ENCODE results near the gene VAMP5. TPM values are rescaled to one million over a fixed set of nuclear protein-coding genes. Genes with fewer than 3 reads are reported as not detected.

The VAMP5 gene
- total and polyA plus RNA-seq, 9 of the 15 experiments (the other 6 are each of a cell fraction or from before 2014, with no cell fraction given) = 0.54 to 1.9 (median 1.5) TPM; not detected in 2

GRCh38 chr2:85584857-85585780 lies 888 bp downstream of the VAMP5 start (continued):
- 0 out of 2 replicates have a peak, but pooled peaks have one; percentile 30 for TF ChIP-seq HINFP (tag; conservative IDR thresholded peaks at IDR 0.05; ENCODE audit: low read depth)
- TF ChIP-seq HEY1 (CRISPR knock-in tag; IDR thresholded peaks at IDR 0.05; ENCODE audit: borderline replicate concordance) = no peak
- TF ChIP-seq TRIM24 (IDR thresholded peaks at IDR 0.05) = peak; percentile 22 to 45; a peak in 2 of 4 replicates
- peak; percentile 97 for TF ChIP-seq FOSL1 (tag; conservative IDR thresholded peaks at IDR 0.05)
- peak; percentile 39 for TF ChIP-seq FOS (IDR thresholded peaks at IDR 0.05; ENCODE audit: extremely low read depth, insufficient read length)
- TF ChIP-seq FOXA3 (CRISPR knock-in tag; conservative IDR thresholded peaks at IDR 0.05 in 1 of 2, IDR thresholded peaks at IDR 0.05 in 1 of 2) = peak; percentile 63 to 68; a peak in 3 of 4 replicates
- TF ChIP-seq ZNF592 (IDR thresholded peaks at IDR 0.05) = peak; percentile 90
- TF ChIP-seq GATA2 (CRISPR knock-in tag; IDR thresholded peaks at IDR 0.05) = peak; percentile 82
- TF ChIP-seq ZNF76 (CRISPR knock-in tag; IDR thresholded peaks at IDR 0.05; ENCODE audit: borderline replicate concordance) = 0 out of 2 replicates have a peak, but pooled peaks have one; percentile 22
- peak; percentile 76; the same call in 1 of the 2 replicates for TF ChIP-seq ZBTB2 (IDR thresholded peaks at IDR 0.05)
- TF ChIP-seq DDX20 (tag; IDR thresholded peaks at IDR 0.05; ENCODE audit: low read depth) = peak; percentile 54; the same call in 1 of the 2 replicates
- no peak for TF ChIP-seq RERE (CRISPR knock-in tag; IDR thresholded peaks at IDR 0.05; ENCODE audit: borderline replicate concordance)

Data from K562 (cell line).